HepG2 (cell line): ENCODE data around the gene RAB30. TPM values are rescaled to one million over a fixed set of nuclear protein-coding genes. Genes with fewer than 3 reads are reported as not detected.

Experiments used
- AGO1 ChIP-seq: fragments of 200-400 bp; formaldehyde crosslinking; IDR thresholded peaks from 2 replicates; pipeline ENCODE4 v1.6.1; 2017; ENCODE audit warnings: mild to moderate bottlenecking, low read depth, low read length, moderate library complexity; ENCODE audit not compliant: poor library complexity, severe bottlenecking
- AGO2 ChIP-seq: fragments of 200-400 bp; formaldehyde crosslinking; optimal IDR thresholded peaks from 2 replicates; pipeline ENCODE3; 2017; ENCODE audit warnings: mild to moderate bottlenecking, low read depth, low read length, moderate library complexity
- CREBL2 ChIP-seq: sonication (generic); formaldehyde crosslinking; IDR thresholded peaks from 2 replicates; pipeline ENCODE4 v1.8.1; 2023; ENCODE audit warnings: missing genetic modification reagents, mild to moderate bottlenecking, borderline replicate concordance
- FOSL1 ChIP-seq: sonication (generic); formaldehyde crosslinking; IDR thresholded peaks from 2 replicates; pipeline ENCODE4 v1.9.0; 2021; ENCODE audit warnings: missing genetic modification reagents, borderline replicate concordance
- FOXO4 ChIP-seq: sonication (generic); formaldehyde crosslinking; conservative IDR thresholded peaks from 2 replicates; pipeline ENCODE4 v1.8.1; 2023; ENCODE audit warnings: missing genetic modification reagents
- HBP1 ChIP-seq: IDR thresholded peaks from 2 replicates; pipeline ENCODE4 v1.6.1; 2016; ENCODE audit warnings: low read depth, control low read depth
- KLF12 ChIP-seq: sonication (generic); formaldehyde crosslinking; IDR thresholded peaks from 2 replicates; pipeline ENCODE4 v1.4.0; 2020; ENCODE audit warnings: missing genetic modification reagents, borderline replicate concordance
- MXD4 ChIP-seq: IDR thresholded peaks from 2 replicates; pipeline ENCODE4 v1.6.1; 2016; ENCODE audit warnings: mild to moderate bottlenecking, missing biosample characterization, missing genetic modification reagents
- MZF1 ChIP-seq: sonication (generic); formaldehyde crosslinking; IDR thresholded peaks from 2 replicates; pipeline ENCODE4 v1.8.1; 2023; ENCODE audit warnings: mild to moderate bottlenecking, missing genetic modification reagents, borderline replicate concordance
- PAXIP1 ChIP-seq: sonication (generic); formaldehyde crosslinking; conservative IDR thresholded peaks from 2 replicates; pipeline ENCODE4 v1.4.0; 2020; ENCODE audit warnings: mild to moderate bottlenecking, missing genetic modification reagents, moderate library complexity
- PHF20 ChIP-seq: sonication (generic); formaldehyde crosslinking; IDR thresholded peaks from 2 replicates; pipeline ENCODE4 v1.5.0; 2020; ENCODE audit warnings: mild to moderate bottlenecking, missing genetic modification reagents
- RXRB ChIP-seq: IDR thresholded peaks from 2 replicates; pipeline ENCODE4 v1.6.1; 2016; ENCODE audit warnings: borderline replicate concordance, missing genetic modification reagents, missing compliant biosample characterization
- SMARCC2 ChIP-seq: fragments of 450-650 bp; IDR thresholded peaks from 2 replicates; pipeline ENCODE4 v1.6.1; 2017; ENCODE audit warnings: antibody characterized with exemption, mild to moderate bottlenecking
- SNAPC5 ChIP-seq: sonication (generic); formaldehyde crosslinking; IDR thresholded peaks from 2 replicates; pipeline ENCODE4 v1.8.1; 2023; ENCODE audit warnings: mild to moderate bottlenecking, missing genetic modification reagents, borderline replicate concordance
- ZBTB14 ChIP-seq: sonication (generic); formaldehyde crosslinking; IDR thresholded peaks from 2 replicates; pipeline ENCODE4 v1.4.0; 2020; ENCODE audit warnings: missing genetic modification reagents
- ZMAT3 ChIP-seq: sonication (generic); formaldehyde crosslinking; conservative IDR thresholded peaks from 2 replicates; pipeline ENCODE4 v1.7.0; 2021; ENCODE audit warnings: missing genetic modification reagents
- ZNF160 ChIP-seq: sonication (generic); formaldehyde crosslinking; IDR thresholded peaks from 2 replicates; pipeline ENCODE4 v1.8.0; 2022; ENCODE audit warnings: mild to moderate bottlenecking, inconsistent platforms, missing genetic modification reagents
- ZNF253 ChIP-seq: sonication (generic); formaldehyde crosslinking; IDR thresholded peaks from 2 replicates; pipeline ENCODE4 v1.8.0; 2022; ENCODE audit warnings: mild to moderate bottlenecking, missing genetic modification reagents, borderline replicate concordance
- ZNF547 ChIP-seq: sonication (generic); formaldehyde crosslinking; IDR thresholded peaks from 2 replicates; pipeline ENCODE4 v1.5.1; 2020; ENCODE audit warnings: mild to moderate bottlenecking, missing genetic modification reagents
- ZNF761 ChIP-seq: sonication (generic); formaldehyde crosslinking; conservative IDR thresholded peaks from 2 replicates; pipeline ENCODE4 v1.4.0; 2020; ENCODE audit warnings: mild to moderate bottlenecking, missing genetic modification reagents
- ZNF780A ChIP-seq: sonication (generic); formaldehyde crosslinking; IDR thresholded peaks from 2 replicates; pipeline ENCODE4 v1.8.0; 2022; ENCODE audit warnings: mild to moderate bottlenecking, missing genetic modification reagents, moderate library complexity
- polyA plus RNA-seq, 8 experiments: library from polyadenylated mRNA; depleted of rRNA in 3 of 8; stranded (reverse) in 7 of 8; unstranded in 1 of 8; fragments of >200 nt; fragmentation: Illumina TruSeq in 4 of 8; extraction: Trizol in 4 of 8; gene quantifications; 2 replicates each; pipeline versions ENCODE4 v1.2.1 to v1.2.3, GENCODE V29; 2011 to 2016; ENCODE audit warnings: low read depth in 4 of 8, missing spikeins in 1 of 8, mixed read lengths in 1 of 8; ENCODE audit not compliant: insufficient read depth in 1 of 8
- total RNA-seq, 5 experiments: library from RNA; depleted of rRNA; stranded (reverse); fragments of >200 nt; fragmentation: Illumina TruSeq; extraction: Trizol; gene quantifications; 2 replicates each; pipeline ENCODE4 v1.2.3, GENCODE V29; 2016; ENCODE audit warnings: low read depth in 1 of 5

Gene RAB30
- total and polyA plus RNA-seq, 2 of the 13 experiments (the other 11 are each of a cell fraction or from before 2014, with no cell fraction given): 3.7 to 5.0 TPM

GRCh38 chr11:83007909-83008580 is 63.7 kb downstream of the RAB30 start (continued):
- peak; percentile 96 for TF ChIP-seq PAXIP1 (CRISPR knock-in tag)
- TF ChIP-seq SNAPC5 (CRISPR knock-in tag): no peak
- TF ChIP-seq ZNF253: no peak
- 0 out of 2 replicates have a peak, but pooled peaks have one; percentile 24 for TF ChIP-seq MXD4
- TF ChIP-seq ZMAT3 (CRISPR knock-in tag): no peak
- TF ChIP-seq RXRB (CRISPR knock-in tag): peak; percentile 93
- TF ChIP-seq FOXO4 (CRISPR knock-in tag): no peak
- TF ChIP-seq ZNF547 (CRISPR knock-in tag): 0 out of 2 replicates have a peak, but pooled peaks have one; percentile 51
- TF ChIP-seq SMARCC2: no peak
- no peak for TF ChIP-seq ZBTB14 (CRISPR knock-in tag)
- TF ChIP-seq ZNF780A (CRISPR knock-in tag): no peak
- TF ChIP-seq ZNF761: no peak
- TF ChIP-seq KLF12 (CRISPR knock-in tag): peak; percentile 84
- TF ChIP-seq CREBL2 (CRISPR knock-in tag): no peak
- TF ChIP-seq PHF20 (CRISPR knock-in tag): no peak; the same call in 1 of the 2 replicates
- TF ChIP-seq AGO1: no peak
- TF ChIP-seq HBP1 (CRISPR knock-in tag): no peak
- TF ChIP-seq MZF1: no peak
- no peak for TF ChIP-seq FOSL1 (CRISPR knock-in tag)
- TF ChIP-seq AGO2: no peak
- TF ChIP-seq ZNF160 (CRISPR knock-in tag): no peak
